BJ (cell line): ENCODE data around the gene NTSR1. TPM values are rescaled to one million over a fixed set of nuclear protein-coding genes. Genes with fewer than 3 reads are reported as not detected.

Experiments
- CTCF ChIA-PET: fragments of 350-600 bp; formaldehyde crosslinking; extraction: SDS; loops from one replicate; lab custom pipeline; 2021; ENCODE audit warnings: antibody characterized with exemption, inconsistent platforms; lab: Yijun Ruan, JAX
- POLR2A ChIA-PET: fragments of 300-600 bp; sonication (Branson Sonifier 250); formaldehyde crosslinking; extraction: SDS; loops from one replicate; lab custom pipeline; 2021; ENCODE audit warnings: antibody characterized with exemption; lab: Charles Lee
- DNase-seq: peaks from one replicate; pipeline ENCODE4 v3.0.0-alpha.2; 2011; ENCODE audit warnings: low read depth
- H3K27me3 ChIP-seq: 2 replicates; pipeline ENCODE4 v1.6.0; 2011; ENCODE audit warnings: low read length; ENCODE audit not compliant: control insufficient read depth, insufficient read depth
- H3K36me3 ChIP-seq: 2 replicates; pipeline ENCODE4 v1.5.1; 2011; ENCODE audit warnings: low read length; ENCODE audit not compliant: control insufficient read depth, insufficient read depth
- H3K4me3 ChIP-seq: 2 replicates; pipeline ENCODE4 v1.5.1; 2011; ENCODE audit warnings: low read depth, mild to moderate bottlenecking, control low read depth, low read length
- CTCF ChIP-seq: IDR thresholded peaks from 2 replicates; pipeline ENCODE4 v1.5.1; 2011; ENCODE audit warnings: low read depth, mild to moderate bottlenecking, control low read depth, inconsistent platforms, low read length, moderate library complexity; ENCODE audit not compliant: insufficient read depth
- polyA plus RNA-seq: library from polyadenylated mRNA; depleted of rRNA; stranded (reverse); fragments of >200 nt; gene quantifications from 2 replicates; pipeline ENCODE4 v1.2.3, GENCODE V29; 2011

Gene NTSR1
- polyA plus RNA-seq, 1 experiment, result 0.05 TPM

GRCh38 chr20:62732031-62732760 lies 23.6 kb downstream of the NTSR1 start:
- no peak for TF ChIP-seq CTCF
- Histone ChIP-seq H3K4me3 (no peak overlapping the region), H3K27me3 (peaks cover 2% of the 10 kb centered on the region), H3K36me3 (no peaks in the 10 kb centered on the region)
- ChIA-PET CTCF (no interaction called here), POLR2A (no interaction called here)
- no peak for DNase-seq

- POLR2A ChIA-PET, result no interaction called here
- TF ChIP-seq CTCF, result no peak
- Histone ChIP-seq H3K4me3 (no peak overlapping the region), H3K27me3 (peaks cover 2% of the 10 kb centered on the region), H3K36me3 (no peaks in the 10 kb centered on the region)
- no peak for DNase-seq
- CTCF ChIA-PET, result interaction anchor here (0.9 kb wide), 1 partner anchor 18 kb away, joined by 6 read pairs; no protein-coding TSS in a partner anchor
Measured at GRCh38 chr20:62732842-62733525, 24.3 kb downstream of the NTSR1 start.

GRCh38 chr20:62733526-62733842 lies 24.8 kb downstream of the NTSR1 start:
- H3K36me3 ChIP-seq, result no peaks in the 10 kb centered on the region
- no peak overlapping the region for H3K4me3 ChIP-seq
- H3K27me3 ChIP-seq, result peaks cover 2% of the 10 kb centered on the region
- TF ChIP-seq CTCF, result no peak
- no peak for DNase-seq
- ChIA-PET POLR2A (no interaction called here), CTCF (interaction anchor here (0.9 kb wide), 1 partner anchor 17 kb away, joined by 6 read pairs; no protein-coding TSS in a partner anchor)

GRCh38 chr20:62733891-62734290 lies 25.3 kb downstream of the NTSR1 start:
- Histone ChIP-seq H3K4me3 (no peak overlapping the region), H3K36me3 (no peaks in the 10 kb centered on the region), H3K27me3 (peaks cover 2% of the 10 kb centered on the region)
- ChIA-PET CTCF (interaction anchor here (1.0 to 1.1 kb wide), 2 partner anchors 18 to 58 kb away, joined by 3 to 7 read pairs; no protein-coding TSS in a partner anchor), POLR2A (no interaction called here)
- no peak for DNase-seq
- no peak for TF ChIP-seq CTCF

GRCh38 chr20:62734326-62734725 lies 25.7 kb downstream of the NTSR1 start:
- no peak for DNase-seq
- POLR2A ChIA-PET, result no interaction called here
- TF ChIP-seq CTCF, result no peak
- CTCF ChIA-PET, result interaction anchor here (1.0 to 1.1 kb wide), 2 partner anchors 18 to 57 kb away, joined by 3 to 7 read pairs; no protein-coding TSS in a partner anchor
- H3K4me3 ChIP-seq, result no peak overlapping the region
- H3K36me3 ChIP-seq, result no peaks in the 10 kb centered on the region
- peaks cover 2% of the 10 kb centered on the region for H3K27me3 ChIP-seq
